Measurements from ENCODE around the gene TARS1.
"Not testable (repeated sequence)": the region's sequence is repeated elsewhere in the genome, so short reads cannot be mapped to it uniquely, and the experiment has no call there.

GRCh38 chr5:33435893-33436490, 4.8 kb upstream of the TARS1 start:
- peak; percentile 80 for TF ChIP-seq CTCF (IDR thresholded peaks at IDR 0.05; ENCODE audit: poor library complexity, severe bottlenecking)
- TF ChIP-seq REST (IDR thresholded peaks at IDR 0.05; ENCODE audit: borderline replicate concordance); EZH2 (IDR thresholded peaks at IDR 0.05; ENCODE audit: borderline replicate concordance, insufficient read depth, low read length, poor library complexity, severe bottlenecking); POLR2AphosphoS5 (IDR thresholded peaks at IDR 0.05): not testable (repeated sequence)

Data from neural cell (in vitro differentiated cells).